IMR-90 (cell line): ENCODE data around the gene MRPL54. TPM values are rescaled to one million over a fixed set of nuclear protein-coding genes. Genes with fewer than 3 reads are reported as not detected.

Source experiments
- ATAC-seq: fragments of 200-7000 bp; cut with Tn5 transposase; 2 replicates; pipeline ENCODE4 v1.9.1; 2020; ENCODE audit warnings: low read depth, mild to moderate bottlenecking, moderate library complexity
- BruUV-seq: library from RNA; stranded (reverse); fragments of 400-500 nt; replicated peaks from 2 replicates; lab custom pipeline; 2021; lab: Mats Ljungman, UMichigan
- CTCF ChIA-PET: fragments of 300-600 bp; formaldehyde crosslinking; extraction: SDS; loops from one replicate; lab custom pipeline; 2021; ENCODE audit warnings: antibody characterized with exemption; lab: Yijun Ruan, JAX
- POLR2A ChIA-PET: fragments of 300-600 bp; sonication (Branson Sonifier 250); formaldehyde crosslinking; loops from one replicate; lab custom pipeline; 2022; ENCODE audit warnings: antibody characterized with exemption; ENCODE audit not compliant: unreplicated experiment; lab: Charles Lee
- DNase-seq: peaks from one replicate; pipeline ENCODE4 v3.0.0; 2013
- H2AFZ ChIP-seq: replicated peaks from 2 replicates; pipeline ENCODE3; 2013; ENCODE audit warnings: low read length, mild to moderate bottlenecking; ENCODE audit not compliant: poor library complexity
- H2AK5ac ChIP-seq: 2 replicates; pipeline ENCODE4 v1.6.1; 2013; ENCODE audit warnings: low read depth, low read length, inconsistent platforms
- H2AK9ac ChIP-seq: replicated peaks from 2 replicates; pipeline ENCODE3; 2013; ENCODE audit warnings: mild to moderate bottlenecking, low read depth, low read length, moderate library complexity; ENCODE audit not compliant: poor library complexity
- H2BK120ac ChIP-seq: 2 replicates; pipeline ENCODE4 v1.6.1; 2013; ENCODE audit warnings: low read depth, low read length, inconsistent platforms
- H2BK15ac ChIP-seq: 3 replicates; pipeline ENCODE4 v1.6.1; 2013; ENCODE audit warnings: low read depth, low read length, inconsistent platforms
- H2BK20ac ChIP-seq: 2 replicates; pipeline ENCODE4 v1.6.1; 2013; ENCODE audit warnings: low read depth, mild to moderate bottlenecking, inconsistent platforms, low read length, moderate library complexity
- H2BK5ac ChIP-seq: 2 replicates; pipeline ENCODE4 v1.6.1; 2013; ENCODE audit warnings: mild to moderate bottlenecking, low read depth, low read length, inconsistent platforms; ENCODE audit not compliant: poor library complexity, severe bottlenecking
- H3K14ac ChIP-seq: replicated peaks from 2 replicates; pipeline ENCODE4 v1.6.1; 2013; ENCODE audit warnings: low read depth, low read length, inconsistent platforms
- H3K18ac ChIP-seq: 2 replicates; pipeline ENCODE4 v1.6.1; 2013; ENCODE audit warnings: low read depth, low read length, control low read depth
- H3K23ac ChIP-seq: 2 replicates; pipeline ENCODE4 v1.6.1; 2013; ENCODE audit warnings: low read depth, low read length, inconsistent platforms
- H3K27ac ChIP-seq: 2 replicates; pipeline ENCODE4 v1.5.1; 2013; ENCODE audit warnings: mild to moderate bottlenecking, control low read depth, low read length; ENCODE audit not compliant: insufficient read depth
- H3K27me3 ChIP-seq: 2 replicates; pipeline ENCODE4 v1.6.1; 2013; ENCODE audit warnings: low read length; ENCODE audit not compliant: control insufficient read depth, insufficient read depth
- H3K36me3 ChIP-seq: 2 replicates; pipeline ENCODE4 v1.6.1; 2013; ENCODE audit warnings: low read length, mixed read lengths; ENCODE audit not compliant: control insufficient read depth, insufficient read depth
- H3K4ac ChIP-seq: 2 replicates; pipeline ENCODE4 v1.6.1; 2013; ENCODE audit warnings: low read depth, low read length, inconsistent platforms
- H3K4me1 ChIP-seq: 2 replicates; pipeline ENCODE4 v1.6.1; 2013; ENCODE audit warnings: low read length, mixed read lengths; ENCODE audit not compliant: control insufficient read depth, insufficient read depth
- H3K4me2 ChIP-seq: 2 replicates; pipeline ENCODE4 v1.6.1; 2013; ENCODE audit warnings: low read depth, mild to moderate bottlenecking, control low read depth, low read length, moderate library complexity
- H3K4me3 ChIP-seq: 2 replicates; pipeline ENCODE4 v1.5.1; 2013; ENCODE audit warnings: low read depth, mild to moderate bottlenecking, control low read depth, low read length, moderate library complexity; ENCODE audit not compliant: insufficient read depth
- H3K56ac ChIP-seq: 2 replicates; pipeline ENCODE4 v1.6.1; 2013; ENCODE audit warnings: low read length, inconsistent platforms; ENCODE audit not compliant: insufficient read depth; ENCODE audit errors: extremely low read depth
- H3K79me1 ChIP-seq, 2 experiments: 2 replicates each; pipeline ENCODE4 v1.6.1; 2013; ENCODE audit warnings: low read length in 2 of 2, inconsistent platforms in 1 of 2, low read depth in 1 of 2
- H3K9ac ChIP-seq: 2 replicates; pipeline ENCODE4 v1.6.1; 2013; ENCODE audit warnings: low read depth, low read length, control low read depth
- H3K9me1 ChIP-seq: 2 replicates; pipeline ENCODE4 v1.6.1; 2013; ENCODE audit warnings: low read length, inconsistent platforms; ENCODE audit not compliant: insufficient read depth
- H3K9me3 ChIP-seq: 2 replicates; pipeline ENCODE4 v1.6.1; 2013; ENCODE audit warnings: low read length; ENCODE audit not compliant: control insufficient read depth, insufficient read depth
- H4K20me1 ChIP-seq: 2 replicates; pipeline ENCODE4 v1.6.1; 2013; ENCODE audit warnings: low read length, inconsistent platforms; ENCODE audit not compliant: insufficient read depth
- H4K5ac ChIP-seq: 2 replicates; pipeline ENCODE4 v1.6.1; 2013; ENCODE audit warnings: mild to moderate bottlenecking, low read depth, low read length, control low read depth
- H4K8ac ChIP-seq, 2 experiments: 2 replicates each; pipeline ENCODE4 v1.6.1; 2013; ENCODE audit warnings: low read depth in 2 of 2, low read length in 2 of 2, control low read depth in 1 of 2, inconsistent platforms in 1 of 2
- H4K91ac ChIP-seq: 2 replicates; pipeline ENCODE4 v1.6.1; 2013; ENCODE audit warnings: low read depth, low read length, inconsistent platforms; ENCODE audit not compliant: insufficient read depth
- FOS ChIP-seq: fragments of 150-350 bp; IDR thresholded peaks from 2 replicates; pipeline ENCODE4 v1.6.1; 2016; ENCODE audit warnings: low read depth, low read length
- WGBS, 2 experiments: methylation state at CpG; one replicate each; pipeline versions ENCODE4 v1.1.5 to v1.1.7; 2013; ENCODE audit warnings: missing lambda C conversion rate in 2 of 2; ENCODE audit not compliant: insufficient read length in 1 of 2; ENCODE audit errors: extremely low coverage in 2 of 2; 5-methylcytosine and 5-hydroxymethylcytosine counted together
- dilution Hi-C: fragments of 300-500 bp; cut with HindIII; formaldehyde crosslinking; loops from one replicate; pipeline ENCODE4 v1.14.3; 2018; ENCODE audit warnings: low sequenced_read_pairs; ENCODE audit not compliant: unreplicated experiment
- in situ Hi-C: fragments of 300-500 bp; cut with MboI; formaldehyde crosslinking; loops from 3 replicates; pipeline ENCODE4 v1.14.3; 2019; ENCODE audit warnings: low sequenced_read_pairs, inconsistent platforms, mixed read lengths
- intact Hi-C: fragments of 100-400 bp; cut with micrococcal nuclease; formaldehyde crosslinking; loops from 2 replicates; pipeline ENCODE4 v1.10.0; 2022
- polyA plus RNA-seq, 3 experiments: library from polyadenylated mRNA; depleted of rRNA; stranded (reverse); fragments of >200 nt; gene quantifications; 2 replicates each; pipeline ENCODE4 v1.2.3, GENCODE V29; 2012; ENCODE audit warnings: low replicate concordance in 1 of 3
- total RNA-seq: library from RNA; depleted of rRNA; stranded (reverse); fragments of >200 nt; gene quantifications from 2 replicates; pipeline ENCODE4 v1.2.3, GENCODE V29; 2012

MRPL54 gene
- total and polyA plus RNA-seq, 2 of the 4 experiments (the other 2 are of a cell fraction): 55.9 to 75.7 TPM

GRCh38 chr19:3768015-3768747 lies 5.7 kb downstream of the MRPL54 start:
- Histone ChIP-seq H2BK15ac (no peak overlapping the region), H3K4me2 (no peak overlapping the region), H3K4me1 (no peaks in the 10 kb centered on the region), H4K91ac (no peak overlapping the region), H2AK9ac (no peak overlapping the region), H2BK120ac (no peak overlapping the region), H4K5ac (no peak overlapping the region), H3K79me1 (peaks cover 8 to 13% of the 10 kb centered on the region in 2 experiments; a peak in 3 of 4 replicates), H3K9ac (no peak overlapping the region), H4K8ac (no peak overlapping the region), H3K36me3 (peaks cover 27% of the 10 kb centered on the region), H2BK5ac (no peak overlapping the region), H3K9me3 (no peaks in the 10 kb centered on the region), H2AK5ac (no peak overlapping the region), H3K4ac (no peak overlapping the region), H3K23ac (no peak overlapping the region), H4K20me1 (no peaks in the 10 kb centered on the region), H2BK20ac (no peak overlapping the region), H3K9me1 (no peaks in the 10 kb centered on the region), H3K56ac (no peak overlapping the region), H3K27me3 (0 out of 2 replicates have a peak, but pooled peaks cover 2% of the 10 kb centered on the region), H3K27ac (no peak overlapping the region), H3K4me3 (no peak overlapping the region), H3K14ac (no peak overlapping the region), H3K18ac (no peak overlapping the region), H2AFZ (no peak overlapping the region)
- TF ChIP-seq FOS: no peak
- intact Hi-C loops: no loop called here
- ChIA-PET CTCF (no interaction called here), POLR2A (no interaction called here)
- dilution Hi-C loops: no loop called here
- DNase-seq: no peak
- BruUV-seq: no TSS peak
- no peak for ATAC-seq
- 95% methylated on average over 3 of the region's 25 CpGs; no CpG with 5 or more reads in 1 of the 2 experiments for WGBS, 2 experiments
- in situ Hi-C loops: no loop called here
